Measurements from ENCODE around the gene DIO2.

DIO2 gene

DNA sequence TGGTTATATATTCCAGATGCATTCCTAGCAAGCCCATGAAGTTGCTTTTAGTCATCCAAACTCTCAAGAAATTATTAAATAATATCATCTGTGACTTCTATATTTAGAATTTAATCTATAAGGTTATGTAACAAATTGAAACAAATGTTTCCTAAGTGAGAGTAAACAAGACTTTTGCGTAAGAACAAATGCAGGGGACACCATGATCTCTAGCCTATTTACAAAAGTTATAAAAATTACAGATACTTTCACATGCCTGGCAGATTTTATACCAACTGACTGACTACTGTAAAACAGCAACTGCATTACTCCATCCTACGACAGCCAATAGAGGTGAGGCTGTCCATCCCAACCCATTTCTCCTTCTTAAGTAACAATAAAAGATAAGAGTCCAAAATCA is 20.4 kb upstream of the DIO2 start:
- TF ChIP-seq, protein P1, sequence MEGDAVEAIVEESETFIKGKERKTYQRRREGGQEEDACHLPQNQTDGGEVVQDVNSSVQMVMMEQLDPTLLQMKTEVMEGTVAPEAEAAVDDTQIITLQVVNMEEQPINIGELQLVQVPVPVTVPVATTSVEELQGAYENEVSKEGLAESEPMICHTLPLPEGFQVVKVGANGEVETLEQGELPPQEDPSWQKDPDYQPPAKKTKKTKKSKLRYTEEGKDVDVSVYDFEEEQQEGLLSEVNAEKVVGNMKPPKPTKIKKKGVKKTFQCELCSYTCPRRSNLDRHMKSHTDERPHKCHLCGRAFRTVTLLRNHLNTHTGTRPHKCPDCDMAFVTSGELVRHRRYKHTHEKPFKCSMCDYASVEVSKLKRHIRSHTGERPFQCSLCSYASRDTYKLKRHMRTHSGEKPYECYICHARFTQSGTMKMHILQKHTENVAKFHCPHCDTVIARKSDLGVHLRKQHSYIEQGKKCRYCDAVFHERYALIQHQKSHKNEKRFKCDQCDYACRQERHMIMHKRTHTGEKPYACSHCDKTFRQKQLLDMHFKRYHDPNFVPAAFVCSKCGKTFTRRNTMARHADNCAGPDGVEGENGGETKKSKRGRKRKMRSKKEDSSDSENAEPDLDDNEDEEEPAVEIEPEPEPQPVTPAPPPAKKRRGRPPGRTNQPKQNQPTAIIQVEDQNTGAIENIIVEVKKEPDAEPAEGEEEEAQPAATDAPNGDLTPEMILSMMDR (IDR thresholded peaks at IDR 0.05), result no peak

DNA sequence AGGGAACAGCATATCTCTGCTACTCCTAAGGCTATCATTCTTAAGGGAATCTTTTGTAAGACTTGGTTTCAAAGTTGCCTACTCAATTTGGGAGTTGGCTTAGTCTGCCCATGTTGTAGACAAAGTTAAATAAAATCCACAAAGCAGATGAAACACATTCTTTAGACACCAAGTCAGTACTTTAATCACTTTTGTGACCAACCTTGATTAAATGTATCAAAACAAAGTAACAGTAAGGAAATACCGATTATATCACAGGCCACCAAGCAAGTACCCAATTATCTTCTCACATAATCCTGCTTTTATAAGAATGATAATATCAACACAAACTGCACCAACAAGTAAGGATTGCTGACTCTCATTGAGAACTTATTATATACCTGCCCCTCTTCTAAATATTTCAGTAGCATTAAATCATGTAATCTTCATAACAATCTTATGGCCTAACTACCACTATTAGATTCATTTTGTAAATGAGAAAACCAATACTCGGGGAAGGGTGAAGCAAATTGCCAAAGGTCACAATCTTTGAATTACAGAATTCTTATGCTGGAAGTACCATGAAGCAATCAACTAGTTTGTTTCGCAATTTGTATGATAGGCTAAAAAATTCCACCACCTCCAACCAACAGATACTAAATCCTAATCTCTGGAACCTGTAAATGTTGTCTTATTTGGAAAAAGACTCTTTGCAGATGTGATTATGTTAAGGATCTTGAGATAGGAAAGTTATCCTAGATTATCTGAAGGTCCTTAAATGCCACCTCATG is 12.6 kb upstream of the DIO2 start:
- H3K27me3 ChIP-seq, result no peaks in the 10 kb centered on the region
- H3K9me3 ChIP-seq, result no peaks in the 10 kb centered on the region
- no peak overlapping the region for H3K4me3 ChIP-seq (ENCODE audit: low read depth in 1 of 2, low read length in 1 of 2)
- TF ChIP-seq, protein P1 (IDR thresholded peaks at IDR 0.05), result no peak
- no peaks in the 10 kb centered on the region for H3K4me1 ChIP-seq (ENCODE audit: control insufficient read depth in 1 of 2, insufficient read depth in 1 of 2, low read depth in 1 of 2, low read length in 1 of 2)
- H3K36me3 ChIP-seq, result no peaks in the 10 kb centered on the region
- no peak overlapping the region for H3K27ac ChIP-seq

More for the DNA sequence above, 20.4 kb upstream of the DIO2 start:
- H3K4me3 ChIP-seq (ENCODE audit: low read depth in 1 of 2, low read length in 1 of 2), result no peak overlapping the region
- H3K36me3 ChIP-seq, result no peaks in the 10 kb centered on the region
- H3K4me1 ChIP-seq (ENCODE audit: control insufficient read depth in 1 of 2, insufficient read depth in 1 of 2, low read depth in 1 of 2, low read length in 1 of 2), result no peaks in the 10 kb centered on the region
- no peaks in the 10 kb centered on the region for H3K27me3 ChIP-seq
- no peak overlapping the region for H3K27ac ChIP-seq
- peaks cover 5% of the 10 kb centered on the region for H3K9me3 ChIP-seq

DNA sequence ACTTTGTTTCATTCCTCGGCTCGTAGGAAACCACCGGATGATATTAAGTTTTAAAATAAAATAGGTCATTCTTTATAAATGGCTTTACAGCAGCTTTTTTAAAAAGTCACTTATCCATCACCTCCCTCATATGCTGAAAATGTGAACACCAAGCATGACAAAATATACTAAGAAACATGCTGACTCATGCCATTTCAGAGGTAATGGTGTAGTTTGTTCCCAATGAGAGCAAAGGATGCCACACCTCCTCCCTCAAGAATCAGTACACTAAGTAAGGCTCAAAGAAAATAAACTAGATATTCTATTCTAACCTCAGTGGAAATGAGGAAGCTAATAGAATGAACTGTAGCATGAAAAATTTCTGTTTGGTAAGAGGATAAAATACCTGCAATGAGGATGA is 5.5 kb upstream of the DIO2 start:
- Histone ChIP-seq H3K9me3 (no peaks in the 10 kb centered on the region), H3K27me3 (no peaks in the 10 kb centered on the region), H3K4me3 (ENCODE audit: low read depth in 1 of 2, low read length in 1 of 2) (no peak overlapping the region), H3K4me1 (ENCODE audit: control insufficient read depth in 1 of 2, insufficient read depth in 1 of 2, low read depth in 1 of 2, low read length in 1 of 2) (no peaks in the 10 kb centered on the region), H3K36me3 (no peaks in the 10 kb centered on the region), H3K27ac (no peak overlapping the region)
- TF ChIP-seq, protein P1 (IDR thresholded peaks at IDR 0.05), result no peak

DNA sequence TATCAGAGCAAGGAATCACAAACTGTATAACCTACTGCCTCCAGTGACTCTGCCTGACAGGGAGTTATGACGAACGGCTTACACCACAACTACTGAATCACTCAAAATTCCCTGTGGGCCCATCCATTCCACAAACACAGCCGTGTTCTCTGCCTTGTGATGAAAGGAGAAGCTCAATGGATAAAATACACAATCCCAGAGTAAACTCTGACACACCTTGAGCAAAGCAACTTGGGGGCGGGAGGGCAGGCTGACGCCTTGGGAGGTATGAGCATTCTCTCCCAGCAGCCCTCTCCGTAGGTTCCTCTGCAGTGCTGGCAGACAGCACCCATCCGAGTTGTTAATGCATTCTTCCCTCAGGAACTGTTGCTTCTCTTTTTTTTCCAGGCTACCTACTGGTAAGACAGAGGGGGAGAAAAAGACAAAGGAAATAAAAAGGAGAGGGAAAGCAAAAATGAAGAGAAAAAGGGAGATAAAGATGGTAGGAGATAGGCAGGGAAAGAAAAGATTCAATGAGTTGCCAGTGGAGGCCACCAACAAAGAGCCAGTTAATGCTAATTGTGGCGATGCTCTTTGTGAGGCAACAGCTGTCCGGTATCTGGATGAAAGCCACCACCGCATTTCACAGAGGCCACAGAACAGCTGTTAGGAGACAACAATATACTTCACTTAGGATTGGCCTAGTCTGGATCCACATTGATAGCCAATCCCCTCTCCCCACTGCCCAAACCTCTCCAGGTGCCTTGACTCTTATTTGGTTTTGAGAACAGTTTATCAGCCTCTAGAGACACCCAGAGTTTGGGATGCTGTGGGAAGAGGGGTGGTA is 4.7 kb upstream of the DIO2 start:
- Histone ChIP-seq H3K27me3 (no peaks in the 10 kb centered on the region), H3K27ac (no peak overlapping the region)
- TF ChIP-seq, protein P1 (IDR thresholded peaks at IDR 0.05), result no peak

DNA sequence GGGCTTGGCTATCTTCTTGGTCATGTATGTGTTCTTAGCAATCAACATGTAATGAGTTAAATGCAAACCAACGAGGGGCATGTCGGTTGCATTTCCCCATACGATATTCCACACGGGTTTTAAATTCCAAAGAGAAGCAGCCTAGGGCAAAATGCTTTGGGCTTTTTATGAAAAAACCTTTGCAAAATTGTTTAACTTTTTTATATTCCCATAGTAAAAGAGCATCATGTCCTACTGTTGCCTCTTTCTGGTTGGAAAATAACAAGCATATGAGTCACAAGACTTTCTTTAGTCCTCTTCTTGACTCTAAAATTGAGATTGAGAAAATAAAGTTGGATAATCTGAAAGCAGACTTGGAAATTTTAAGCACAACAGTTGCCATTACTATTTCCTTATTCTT is 3.8 kb upstream of the DIO2 start:
- Histone ChIP-seq H3K36me3 (no peaks in the 10 kb centered on the region), H3K27ac (no peak overlapping the region), H3K4me1 (ENCODE audit: control insufficient read depth in 1 of 2, insufficient read depth in 1 of 2, low read depth in 1 of 2, low read length in 1 of 2) (no peaks in the 10 kb centered on the region), H3K9me3 (no peaks in the 10 kb centered on the region), H3K4me3 (ENCODE audit: low read depth in 1 of 2, low read length in 1 of 2) (no peak overlapping the region), H3K27me3 (no peaks in the 10 kb centered on the region)
- TF ChIP-seq, protein P1 (IDR thresholded peaks at IDR 0.05), result no peak

More for the DNA sequence above, 4.7 kb upstream of the DIO2 start:
- Histone ChIP-seq H3K9me3 (no peaks in the 10 kb centered on the region), H3K4me1 (ENCODE audit: control insufficient read depth in 1 of 2, insufficient read depth in 1 of 2, low read depth in 1 of 2, low read length in 1 of 2) (no peaks in the 10 kb centered on the region), H3K4me3 (ENCODE audit: low read depth in 1 of 2, low read length in 1 of 2) (no peak overlapping the region), H3K36me3 (no peaks in the 10 kb centered on the region)

Data from neutrophil (primary cell).